Activated CD4-positive, alpha-beta memory T cell treated with anti-CD3 and anti-CD28 coated beads for 36 hours (primary cell): ENCODE measurements around the gene HSPB8. TPM values are rescaled to one million over a fixed set of nuclear protein-coding genes. Genes with fewer than 3 reads are reported as not detected.

Experiments used
- CTCF ChIA-PET: fragments of 350-600 bp; sonication (Branson Sonifier 250); formaldehyde crosslinking; loops from one replicate; lab custom pipeline; 2021; ENCODE audit warnings: antibody characterized with exemption, inconsistent platforms; lab: Charles Lee
- POLR2A ChIA-PET: fragments of 350-600 bp; sonication (Branson Sonifier 250); formaldehyde crosslinking; loops from one replicate; lab custom pipeline; 2021; ENCODE audit warnings: antibody characterized with exemption; lab: Charles Lee
- DNase-seq: peaks from one replicate; pipeline ENCODE4 v3.0.0-alpha.2; 2020
- H3K27ac Mint-ChIP-seq: one replicate; pipeline ENCODE4 v1.8.0; 2021; ENCODE audit warnings: mixed read lengths
- H3K27me3 Mint-ChIP-seq: one replicate; pipeline ENCODE4 v1.8.0; 2021; ENCODE audit warnings: mixed read lengths
- H3K36me3 Mint-ChIP-seq: one replicate; pipeline ENCODE4 v1.8.0; 2021; ENCODE audit warnings: mixed read lengths
- H3K4me1 Mint-ChIP-seq: one replicate; pipeline ENCODE4 v1.8.0; 2021; ENCODE audit warnings: low read depth, mixed read lengths
- H3K4me3 Mint-ChIP-seq: one replicate; pipeline ENCODE4 v1.8.0; 2021; ENCODE audit warnings: mild to moderate bottlenecking, mixed read lengths
- H3K9me3 Mint-ChIP-seq: one replicate; pipeline ENCODE4 v1.8.0; 2021; ENCODE audit warnings: mixed read lengths
- intact Hi-C: fragments of 100-400 bp; cut with micrococcal nuclease; formaldehyde crosslinking; loops from one replicate; pipeline ENCODE4 v1.15.1; 2023
- total RNA-seq, 2 experiments: library from RNA; stranded (reverse); gene quantifications; one replicate each; pipeline ENCODE4 v1.2.3, GENCODE V29; 2021

The HSPB8 gene
- total RNA-seq, 2 experiments from 2014 or later: not detected

DNA sequence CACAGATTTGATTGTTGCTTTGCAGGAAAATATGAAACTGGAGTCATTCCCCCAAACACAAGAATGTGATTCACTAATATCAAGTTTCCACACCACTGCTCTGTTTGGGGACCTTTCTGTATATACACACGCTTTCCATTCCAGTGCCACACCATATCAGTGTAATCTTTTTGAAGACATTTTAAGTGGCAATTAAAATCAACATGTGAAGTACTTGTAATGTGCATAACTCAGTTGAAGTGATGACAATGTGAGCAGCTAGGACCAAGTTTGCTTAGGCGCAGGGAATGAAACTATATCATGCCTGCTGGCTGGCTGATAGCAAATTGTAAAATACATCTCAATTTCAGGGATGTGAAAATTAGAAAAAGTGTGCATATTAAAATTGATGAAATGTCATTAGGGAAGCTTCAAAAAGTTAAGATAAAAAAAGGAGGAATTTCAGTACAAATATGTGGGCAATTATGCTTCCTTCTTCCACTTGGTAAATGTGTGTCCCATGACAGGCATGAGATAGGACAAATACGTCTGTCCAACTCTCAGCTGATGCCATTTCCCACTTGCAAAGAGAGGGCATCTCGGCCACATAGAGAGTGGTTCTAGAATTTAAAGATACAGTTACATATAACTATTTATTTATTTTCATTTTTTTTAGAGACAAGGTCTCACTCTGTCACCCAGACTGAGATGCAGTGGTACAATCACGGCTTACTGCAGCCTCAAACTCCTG lies 43.7 kb downstream of the HSPB8 start:
- ChIA-PET CTCF (interaction anchor here (0.6 kb wide), 1 partner anchor 279 kb away, joined by 4 read pairs; no protein-coding TSS in a partner anchor), POLR2A (no interaction called here)
- intact Hi-C loops: no loop called here
- Mint-ChIP-seq H3K4me1 (no peaks in the 10 kb centered on the region), H3K4me3 (no peak overlapping the region), H3K36me3 (no peaks in the 10 kb centered on the region), H3K27me3 (no peaks in the 10 kb centered on the region), H3K27ac (no peak overlapping the region), H3K9me3 (no peaks in the 10 kb centered on the region)
- no peak for DNase-seq

DNA sequence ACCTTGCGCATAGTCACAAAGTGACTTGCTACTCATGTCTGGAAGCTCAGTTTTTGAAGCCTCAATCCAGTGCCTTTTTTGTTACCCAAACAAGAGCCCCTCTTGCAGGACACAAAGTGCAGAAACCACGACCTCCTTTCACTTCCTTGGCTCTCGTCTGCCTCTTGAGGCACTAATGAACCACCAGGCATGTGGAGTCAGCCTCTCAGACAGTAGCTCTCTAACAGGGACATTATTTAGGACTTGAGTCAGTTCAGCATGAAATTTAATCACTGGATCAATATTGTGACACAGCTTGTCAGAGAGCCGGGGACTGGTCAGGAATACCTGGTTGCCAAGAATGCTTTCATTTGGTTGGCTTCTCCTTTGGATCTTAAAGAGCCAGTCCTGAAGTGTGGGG lies 46.7 kb downstream of the HSPB8 start:
- ChIA-PET CTCF (no interaction called here), POLR2A (no interaction called here)
- no peak for DNase-seq
- no peaks in the 10 kb centered on the region for H3K9me3 Mint-ChIP-seq
- no peaks in the 10 kb centered on the region for H3K27me3 Mint-ChIP-seq
- H3K4me3 Mint-ChIP-seq: no peak overlapping the region
- no peak overlapping the region for H3K27ac Mint-ChIP-seq
- intact Hi-C loops: no loop called here
- H3K36me3 Mint-ChIP-seq: no peaks in the 10 kb centered on the region
- H3K4me1 Mint-ChIP-seq: no peaks in the 10 kb centered on the region

DNA sequence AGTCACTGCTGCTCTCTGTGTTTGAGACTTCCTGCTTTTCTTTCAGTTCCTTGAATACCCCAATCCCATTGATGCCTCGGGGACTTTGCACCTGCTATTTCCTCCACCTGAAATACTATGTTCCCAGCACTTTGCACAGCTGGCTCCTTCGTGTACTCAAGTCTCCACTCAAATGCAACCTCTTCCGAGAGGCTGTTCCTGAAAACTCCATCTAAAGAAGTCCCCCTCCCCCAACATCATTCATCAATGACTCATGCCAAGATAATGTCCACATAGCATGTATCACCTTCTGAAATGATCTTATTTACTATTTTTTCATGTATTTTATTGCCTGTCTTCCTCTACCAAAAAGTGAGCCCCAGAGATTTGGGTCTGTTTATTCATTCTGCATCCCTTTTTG lies 48.6 kb downstream of the HSPB8 start:
- Mint-ChIP-seq H3K9me3 (no peaks in the 10 kb centered on the region), H3K27me3 (no peaks in the 10 kb centered on the region), H3K4me3 (no peak overlapping the region), H3K4me1 (no peaks in the 10 kb centered on the region), H3K27ac (no peak overlapping the region), H3K36me3 (no peaks in the 10 kb centered on the region)
- POLR2A ChIA-PET: no interaction called here
- intact Hi-C loops: no loop called here
- CTCF ChIA-PET: no interaction called here
- DNase-seq: no peak

DNA sequence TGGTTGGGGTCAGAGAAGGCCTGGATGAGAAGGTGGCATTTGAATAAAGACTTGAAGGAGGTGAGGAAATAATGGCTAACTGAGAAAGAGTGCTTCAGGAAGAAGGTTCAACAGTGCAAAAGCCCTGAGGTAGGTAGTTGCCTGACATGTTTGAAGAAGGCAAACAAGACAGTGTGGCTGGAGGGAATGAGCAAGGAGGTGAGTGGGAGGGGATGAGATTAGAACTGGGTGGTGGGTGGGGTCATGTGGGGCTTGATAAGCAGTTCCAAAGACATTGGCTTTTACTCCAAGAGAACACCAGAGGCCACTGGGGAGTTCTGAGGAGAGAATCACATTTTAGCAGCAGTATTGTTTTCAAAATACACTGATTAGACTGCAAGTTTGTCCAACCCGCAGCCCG lies 50.5 kb downstream of the HSPB8 start:
- H3K27ac Mint-ChIP-seq: no peak overlapping the region
- no peak overlapping the region for H3K4me3 Mint-ChIP-seq
- H3K9me3 Mint-ChIP-seq: no peaks in the 10 kb centered on the region
- no peaks in the 10 kb centered on the region for H3K36me3 Mint-ChIP-seq
- no peaks in the 10 kb centered on the region for H3K4me1 Mint-ChIP-seq
- H3K27me3 Mint-ChIP-seq: no peaks in the 10 kb centered on the region
- intact Hi-C loops: no loop called here
- ChIA-PET POLR2A (no interaction called here), CTCF (no interaction called here)
- no peak for DNase-seq

DNA sequence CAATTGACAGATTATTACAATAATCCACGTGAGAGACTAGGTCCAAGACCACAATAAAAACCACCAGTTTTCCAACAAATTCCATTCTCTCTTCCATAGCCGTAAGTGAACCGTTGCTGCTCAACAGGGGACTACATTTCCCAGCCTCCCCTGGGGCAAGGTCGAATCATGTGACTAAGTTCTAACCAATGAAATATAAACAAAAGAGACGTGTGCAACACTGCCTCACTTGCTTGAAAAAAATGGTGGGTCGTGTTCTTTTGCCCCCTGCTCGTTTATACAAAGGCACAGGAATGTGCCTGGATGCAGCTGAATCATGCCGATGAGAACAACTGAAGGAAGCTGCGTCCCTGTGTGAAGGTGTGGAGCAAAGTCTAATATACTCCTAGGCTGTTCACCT lies 51.1 kb downstream of the HSPB8 start:
- Mint-ChIP-seq H3K27ac (no peak overlapping the region), H3K36me3 (no peaks in the 10 kb centered on the region), H3K27me3 (no peaks in the 10 kb centered on the region), H3K9me3 (no peaks in the 10 kb centered on the region), H3K4me1 (no peaks in the 10 kb centered on the region), H3K4me3 (no peak overlapping the region)
- DNase-seq: no peak
- ChIA-PET POLR2A (no interaction called here), CTCF (no interaction called here)
- intact Hi-C loops: no loop called here

DNA sequence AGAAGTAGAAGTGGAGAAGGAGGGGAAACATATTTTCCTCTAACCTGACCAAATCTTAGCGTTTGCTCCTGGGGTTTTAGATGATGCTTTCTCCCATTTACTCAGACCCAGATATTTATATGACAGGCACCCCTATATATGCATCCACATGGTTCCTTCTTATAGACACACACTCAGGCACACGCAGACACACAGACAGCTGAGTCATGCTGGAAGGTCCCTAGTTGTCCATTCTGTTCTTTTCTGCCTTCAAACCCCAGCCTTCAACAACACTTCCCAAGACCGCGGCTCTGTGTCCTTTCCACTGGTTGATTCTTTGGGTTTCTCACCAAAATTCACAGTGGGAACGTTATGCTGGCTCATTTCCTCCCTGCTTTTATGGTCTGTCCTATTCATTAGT lies 52.1 kb downstream of the HSPB8 start:
- intact Hi-C loops: no loop called here
- H3K27me3 Mint-ChIP-seq: no peaks in the 10 kb centered on the region
- ChIA-PET POLR2A (no interaction called here), CTCF (no interaction called here)
- H3K4me3 Mint-ChIP-seq: no peak overlapping the region
- no peak overlapping the region for H3K27ac Mint-ChIP-seq
- H3K4me1 Mint-ChIP-seq: no peaks in the 10 kb centered on the region
- no peak for DNase-seq
- no peaks in the 10 kb centered on the region for H3K36me3 Mint-ChIP-seq
- H3K9me3 Mint-ChIP-seq: peaks cover 2% of the 10 kb centered on the region

DNA sequence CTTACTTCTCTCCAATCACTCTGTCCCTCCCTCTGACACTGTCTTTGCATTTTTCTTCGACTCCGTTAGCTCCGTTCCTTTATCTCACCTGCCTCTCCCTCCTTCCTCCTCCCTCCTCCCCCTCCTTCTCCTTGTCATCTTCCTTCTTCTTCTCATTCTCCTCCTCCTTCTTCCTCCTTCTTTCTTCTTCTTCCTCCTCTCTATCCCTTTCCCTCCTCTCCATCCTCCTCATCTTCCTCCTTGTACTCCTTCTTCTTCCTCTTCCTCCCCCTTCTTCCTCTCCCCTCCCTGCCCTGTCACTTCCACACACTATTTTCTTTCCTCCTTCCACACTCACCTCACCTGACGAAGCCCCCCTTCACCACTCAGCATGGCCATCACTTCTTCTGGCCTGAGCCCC lies 53.0 kb downstream of the HSPB8 start:
- H3K4me3 Mint-ChIP-seq: no peak overlapping the region
- H3K27me3 Mint-ChIP-seq: no peaks in the 10 kb centered on the region
- no peaks in the 10 kb centered on the region for H3K36me3 Mint-ChIP-seq
- DNase-seq: no peak
- H3K27ac Mint-ChIP-seq: no peak overlapping the region
- intact Hi-C loops: no loop called here
- H3K4me1 Mint-ChIP-seq: no peaks in the 10 kb centered on the region
- CTCF ChIA-PET: no interaction called here
- POLR2A ChIA-PET: no interaction called here
- peaks cover 2% of the 10 kb centered on the region for H3K9me3 Mint-ChIP-seq

DNA sequence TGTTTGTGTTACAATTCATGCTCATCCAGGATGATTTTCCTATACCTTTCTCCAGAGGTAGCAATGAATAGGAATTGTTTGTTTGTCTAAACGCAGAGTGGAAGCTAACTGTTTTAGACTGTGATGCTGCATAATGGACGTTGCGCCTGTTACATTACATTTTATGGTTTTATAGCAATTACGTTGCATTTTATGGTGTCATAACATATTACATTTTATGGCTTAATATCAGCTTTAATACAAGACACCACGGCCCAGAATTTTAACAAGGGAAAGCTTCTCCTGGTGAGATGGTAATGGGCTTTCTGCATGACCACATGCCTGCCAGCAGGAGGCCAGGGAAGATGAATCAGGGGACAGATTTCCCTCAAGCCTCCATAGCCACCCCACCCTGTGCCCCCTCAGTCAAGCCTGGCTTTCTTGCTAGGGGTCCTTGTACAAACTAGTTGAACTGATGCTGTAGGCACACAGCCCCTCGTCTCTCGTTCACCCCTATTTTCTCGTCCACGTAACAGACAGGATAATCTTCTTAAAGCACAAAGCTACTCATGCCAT lies 56.5 kb downstream of the HSPB8 start:
- ChIA-PET CTCF (no interaction called here), POLR2A (no interaction called here)
- Mint-ChIP-seq H3K36me3 (no peaks in the 10 kb centered on the region), H3K9me3 (peaks cover 2% of the 10 kb centered on the region), H3K4me3 (no peak overlapping the region), H3K27me3 (no peaks in the 10 kb centered on the region), H3K4me1 (no peaks in the 10 kb centered on the region), H3K27ac (no peak overlapping the region)
- intact Hi-C loops: no loop called here
- no peak for DNase-seq

DNA sequence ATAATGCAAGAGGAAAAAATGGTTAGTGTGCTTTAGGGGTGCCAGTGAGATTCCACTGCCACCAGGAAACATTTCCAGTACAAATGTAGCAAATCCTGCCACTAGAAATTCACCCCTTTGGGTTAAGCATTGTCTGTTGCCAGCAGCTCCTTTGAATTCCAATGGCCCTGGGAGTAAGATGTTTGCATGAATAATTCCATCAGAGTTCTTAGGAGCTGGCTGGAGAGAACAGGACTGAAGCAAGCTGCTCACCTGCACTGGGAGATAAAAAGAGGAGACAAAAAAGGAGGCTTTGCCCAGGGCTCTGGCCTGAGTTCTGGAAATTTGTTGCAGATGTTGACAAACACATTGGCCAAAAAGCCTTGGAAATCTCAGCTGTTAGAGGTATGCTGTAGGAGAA lies 57.6 kb downstream of the HSPB8 start:
- POLR2A ChIA-PET: no interaction called here
- H3K27me3 Mint-ChIP-seq: no peaks in the 10 kb centered on the region
- intact Hi-C loops: no loop called here
- peaks cover 2% of the 10 kb centered on the region for H3K9me3 Mint-ChIP-seq
- H3K36me3 Mint-ChIP-seq: no peaks in the 10 kb centered on the region
- CTCF ChIA-PET: no interaction called here
- H3K27ac Mint-ChIP-seq: no peak overlapping the region
- no peak for DNase-seq
- no peak overlapping the region for H3K4me3 Mint-ChIP-seq
- no peaks in the 10 kb centered on the region for H3K4me1 Mint-ChIP-seq

DNA sequence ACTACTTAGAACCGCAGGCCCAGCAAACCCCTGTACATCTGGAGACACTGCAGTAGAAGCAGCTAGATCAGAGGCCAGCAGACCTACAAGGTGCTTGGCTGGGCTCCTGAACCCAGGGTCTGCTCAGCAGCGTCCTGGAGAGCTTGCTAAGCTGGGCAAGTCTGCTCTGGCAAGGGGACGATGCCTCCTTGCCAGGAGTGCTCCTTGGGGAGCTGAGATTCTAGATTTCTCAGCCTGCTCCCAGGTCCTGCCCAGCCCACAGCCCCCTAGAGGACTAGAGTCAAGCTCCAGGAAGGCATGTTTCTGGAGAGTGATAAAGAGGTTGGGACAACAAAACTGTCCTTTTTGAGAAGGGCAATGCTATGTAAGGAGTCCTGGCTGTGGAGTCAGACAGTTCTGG lies 60.3 kb downstream of the HSPB8 start:
- DNase-seq: no peak
- H3K27ac Mint-ChIP-seq: no peak overlapping the region
- POLR2A ChIA-PET: no interaction called here
- intact Hi-C loops: no loop called here
- H3K27me3 Mint-ChIP-seq: no peaks in the 10 kb centered on the region
- CTCF ChIA-PET: no interaction called here
- no peaks in the 10 kb centered on the region for H3K36me3 Mint-ChIP-seq
- H3K4me3 Mint-ChIP-seq: no peak overlapping the region
- H3K9me3 Mint-ChIP-seq: peaks cover 2% of the 10 kb centered on the region
- H3K4me1 Mint-ChIP-seq: no peaks in the 10 kb centered on the region

DNA sequence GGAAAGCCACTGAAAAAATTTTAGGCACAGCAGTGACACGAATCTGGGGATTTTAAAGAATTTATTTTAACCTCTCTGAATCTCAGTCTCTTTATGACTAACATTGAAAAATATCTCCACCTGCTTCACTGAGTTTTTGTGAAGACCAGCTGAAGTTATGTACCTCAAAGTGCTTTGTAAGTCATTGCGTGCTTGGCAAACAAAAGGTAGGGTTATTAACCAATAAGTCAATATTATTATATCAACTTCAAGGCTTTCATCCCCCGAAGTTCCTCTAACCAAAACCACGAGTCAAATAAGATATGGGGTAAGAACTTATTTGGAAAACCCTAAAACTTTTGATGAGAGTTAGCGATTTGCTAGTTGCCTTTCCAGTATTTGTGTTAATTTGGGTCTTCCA lies 62.3 kb downstream of the HSPB8 start:
- intact Hi-C loops: no loop called here
- Mint-ChIP-seq H3K36me3 (no peaks in the 10 kb centered on the region), H3K27me3 (no peaks in the 10 kb centered on the region), H3K4me3 (no peak overlapping the region), H3K9me3 (no peaks in the 10 kb centered on the region), H3K27ac (no peak overlapping the region), H3K4me1 (no peaks in the 10 kb centered on the region)
- CTCF ChIA-PET: interaction anchor here (0.5 kb wide), 1 partner anchor 203 kb away, joined by 3 read pairs; no protein-coding TSS in a partner anchor
- POLR2A ChIA-PET: no interaction called here
- no peak for DNase-seq

DNA sequence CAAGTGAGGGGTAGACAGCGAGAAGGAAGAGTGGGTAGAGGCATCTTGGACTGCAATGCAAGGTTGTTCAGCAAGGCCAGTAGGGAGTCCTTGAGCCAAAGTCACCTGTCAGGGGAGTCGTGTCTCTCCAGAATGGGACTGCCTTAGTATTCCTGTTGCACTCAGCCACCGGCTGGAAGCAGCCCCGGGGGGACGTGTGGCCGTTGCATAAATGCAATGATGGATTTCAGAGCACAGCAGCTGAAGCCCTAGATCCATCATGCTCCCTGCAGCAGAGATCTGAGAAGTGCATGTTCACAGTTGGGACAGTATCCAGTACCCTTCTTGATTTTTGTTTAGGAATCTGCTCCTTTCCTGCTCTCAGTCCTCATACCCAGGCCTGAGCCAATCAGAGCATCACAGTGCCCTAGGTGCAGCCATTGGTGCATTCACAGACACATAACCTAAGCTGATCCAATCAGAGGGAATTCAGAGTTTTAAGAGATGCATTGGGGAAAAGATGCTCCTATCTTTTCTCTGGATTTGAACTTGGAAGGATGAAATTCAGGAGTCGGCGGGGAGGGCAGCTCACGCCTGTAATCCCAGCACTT lies 62.9 kb downstream of the HSPB8 start:
- CTCF ChIA-PET: no interaction called here
- intact Hi-C loops: no loop called here
- Mint-ChIP-seq H3K9me3 (no peaks in the 10 kb centered on the region), H3K27me3 (no peaks in the 10 kb centered on the region), H3K27ac (no peak overlapping the region), H3K4me1 (no peaks in the 10 kb centered on the region), H3K36me3 (no peaks in the 10 kb centered on the region), H3K4me3 (no peak overlapping the region)
- no peak for DNase-seq
- POLR2A ChIA-PET: no interaction called here
